HG02610 (cell line): ENCODE measurements around the gene TRPV2.
"Not testable (repeated sequence)": the region's sequence is repeated elsewhere in the genome, so short reads cannot be mapped to it uniquely, and the experiment has no call there.

Experiments
- ATAC-seq: cut with Tn5 transposase; IDR thresholded peaks from one replicate; pipeline ENCODE4 v1.9.1; 2021; ENCODE audit warnings: mild to moderate bottlenecking, moderate library complexity; ENCODE audit not compliant: unreplicated experiment

TRPV2 gene

GRCh38 chr17:16435925-16436886 is 20.8 kb downstream of the TRPV2 start:
- ATAC-seq: no peak

- ATAC-seq: no peak
Observed at GRCh38 chr17:16437083-16437482, 21.7 kb downstream of the TRPV2 start.

GRCh38 chr17:16438173-16438556 is 22.8 kb downstream of the TRPV2 start:
- no peak for ATAC-seq

- ATAC-seq: peak; percentile 81
Observed at GRCh38 chr17:16438557-16439302, 23.4 kb downstream of the TRPV2 start.

- ATAC-seq: no peak
Observed at GRCh38 chr17:16439303-16439791, 24.0 kb downstream of the TRPV2 start.

GRCh38 chr17:16439811-16440351 is 24.5 kb downstream of the TRPV2 start:
- no peak for ATAC-seq

GRCh38 chr17:16440354-16440753 is 25.0 kb downstream of the TRPV2 start:
- not testable (repeated sequence) for ATAC-seq

GRCh38 chr17:16440901-16441629 is 25.7 kb downstream of the TRPV2 start:
- no peak for ATAC-seq

- ATAC-seq: no peak
Observed at GRCh38 chr17:16442141-16442540, 26.8 kb downstream of the TRPV2 start.

- no peak for ATAC-seq
Observed at GRCh38 chr17:16442594-16443510, 27.5 kb downstream of the TRPV2 start.

GRCh38 chr17:16443511-16444257 is 28.3 kb downstream of the TRPV2 start:
- ATAC-seq: no peak

GRCh38 chr17:16444258-16444886 is 29.0 kb downstream of the TRPV2 start:
- no peak for ATAC-seq

GRCh38 chr17:16446338-16446983 is 31.1 kb downstream of the TRPV2 start:
- no peak for ATAC-seq

- no peak for ATAC-seq
Observed at GRCh38 chr17:16447676-16448075, 32.3 kb downstream of the TRPV2 start.

- ATAC-seq: no peak
Observed at GRCh38 chr17:16448490-16448889, 33.1 kb downstream of the TRPV2 start.

- ATAC-seq: no peak
Observed at GRCh38 chr17:16449121-16449570, 33.8 kb downstream of the TRPV2 start.

- ATAC-seq: no peak
Observed at GRCh38 chr17:16450028-16450427, 34.7 kb downstream of the TRPV2 start.

- ATAC-seq: not testable (repeated sequence)
Observed at GRCh38 chr17:16452268-16452667, 36.9 kb downstream of the TRPV2 start.
